ENCODE results near the gene DLGAP5. TPM values are rescaled to one million over a fixed set of nuclear protein-coding genes. Genes with fewer than 3 reads are reported as not detected.

Gene DLGAP5
- total and polyA plus RNA-seq, 2 of the 13 experiments (the other 11 are each of a cell fraction or from before 2014, with no cell fraction given), result 7.7 to 55.8 TPM

GRCh38 chr14:55130196-55130550 is 61.2 kb downstream of the DLGAP5 start (continued):
- TF ChIP-seq ZSCAN5A (CRISPR knock-in tag; IDR thresholded peaks at IDR 0.05; ENCODE audit: borderline replicate concordance), result no peak
- no peak for TF ChIP-seq HMG20B (CRISPR knock-in tag; conservative IDR thresholded peaks at IDR 0.05)
- 0 out of 2 replicates have a peak, but pooled peaks have one; percentile 3 for TF ChIP-seq ZNF20 (CRISPR knock-in tag; IDR thresholded peaks at IDR 0.05)
- peak; percentile 25; the same call in 1 of the 2 replicates for TF ChIP-seq ZNF362 (CRISPR knock-in tag; IDR thresholded peaks at IDR 0.05; ENCODE audit: borderline replicate concordance)
- no peak for TF ChIP-seq MYPOP (CRISPR knock-in tag; IDR thresholded peaks at IDR 0.05)
- peak; percentile 6; the same call in 1 of the 2 replicates for TF ChIP-seq SAP130 (CRISPR knock-in tag; IDR thresholded peaks at IDR 0.05; ENCODE audit: low read depth)
- no peak for TF ChIP-seq BCLAF1 (IDR thresholded peaks at IDR 0.05)
- TF ChIP-seq HNRNPLL (IDR thresholded peaks at IDR 0.05; ENCODE audit: low read depth, low read length, poor library complexity, severe bottlenecking), result peak; percentile 86
- TF ChIP-seq CENPBD1 (CRISPR knock-in tag; IDR thresholded peaks at IDR 0.05; ENCODE audit: borderline replicate concordance, low read depth), result no peak
